GM18909 (cell line): ENCODE data around the gene TBC1D1.
"Not testable (repeated sequence)": the region's sequence is repeated elsewhere in the genome, so short reads cannot be mapped to it uniquely, and the experiment has no call there.

Experiments used
- ATAC-seq: cut with Tn5 transposase; IDR thresholded peaks from one replicate; pipeline ENCODE4 v1.9.1; 2021; ENCODE audit warnings: mild to moderate bottlenecking; ENCODE audit not compliant: unreplicated experiment, poor library complexity

The TBC1D1 gene

GRCh38 chr4:38005637-38006036 is 114.8 kb downstream of the TBC1D1 start:
- ATAC-seq = no peak

- no peak for ATAC-seq
Observed at GRCh38 chr4:38007645-38008044, 116.8 kb downstream of the TBC1D1 start.

- ATAC-seq = no peak
Observed at GRCh38 chr4:38008571-38009021, 117.7 kb downstream of the TBC1D1 start.

DNA sequence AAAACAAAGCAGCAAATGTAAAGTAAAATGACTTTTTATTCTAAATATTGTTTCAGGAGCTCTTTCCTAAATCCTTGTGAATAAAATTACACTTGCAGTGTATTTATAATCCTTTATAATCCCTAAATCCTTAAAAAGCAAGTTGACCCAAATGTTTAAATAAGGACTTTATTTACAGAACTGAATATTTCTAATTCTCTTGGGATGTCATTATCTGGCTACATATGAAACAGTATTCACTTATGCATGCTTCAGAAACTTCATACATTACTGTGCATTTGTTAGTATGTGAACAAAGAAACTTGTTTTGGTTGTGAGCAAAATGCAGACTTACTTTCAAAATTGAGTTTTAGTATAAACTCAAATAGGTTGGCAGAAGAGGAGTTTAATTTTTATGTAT is 118.5 kb downstream of the TBC1D1 start:
- no peak for ATAC-seq

GRCh38 chr4:38009949-38010348 is 119.1 kb downstream of the TBC1D1 start:
- ATAC-seq = no peak

DNA sequence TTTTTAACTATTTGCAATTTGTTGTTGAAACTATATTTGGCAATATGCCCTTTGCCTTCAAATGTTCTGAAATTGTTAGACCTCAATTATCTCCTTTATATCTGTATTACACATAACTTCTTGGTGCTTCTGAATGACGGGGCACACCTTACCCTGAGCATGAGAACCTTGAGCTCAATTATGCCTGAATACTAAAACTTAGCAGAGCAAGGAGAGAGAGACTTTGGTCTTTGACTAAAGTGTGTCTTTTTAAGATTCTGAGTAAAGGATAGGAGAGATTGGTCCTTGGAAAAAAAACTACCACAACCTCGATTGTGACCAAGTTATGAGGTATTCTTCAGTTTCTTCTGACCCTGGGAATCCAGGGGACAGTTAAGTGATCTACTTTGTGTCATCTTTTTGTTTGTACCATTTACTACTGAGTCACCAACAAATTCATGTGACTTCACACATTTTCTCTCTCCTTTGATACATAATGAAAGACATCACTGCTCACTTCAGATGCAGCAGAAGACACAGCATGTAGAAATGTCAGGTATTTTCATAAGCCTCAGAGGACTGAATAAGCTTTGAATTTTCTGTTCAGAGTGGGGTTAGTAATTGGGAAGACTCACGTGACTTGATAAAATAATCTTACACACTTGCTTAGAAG is 120.8 kb downstream of the TBC1D1 start:
- ATAC-seq = no peak

- ATAC-seq = no peak
Observed at GRCh38 chr4:38013461-38014366, 122.8 kb downstream of the TBC1D1 start.

- no peak for ATAC-seq
Observed at GRCh38 chr4:38014421-38014852, 123.6 kb downstream of the TBC1D1 start.

- ATAC-seq = no peak
Observed at GRCh38 chr4:38015886-38016515, 125.1 kb downstream of the TBC1D1 start.

DNA sequence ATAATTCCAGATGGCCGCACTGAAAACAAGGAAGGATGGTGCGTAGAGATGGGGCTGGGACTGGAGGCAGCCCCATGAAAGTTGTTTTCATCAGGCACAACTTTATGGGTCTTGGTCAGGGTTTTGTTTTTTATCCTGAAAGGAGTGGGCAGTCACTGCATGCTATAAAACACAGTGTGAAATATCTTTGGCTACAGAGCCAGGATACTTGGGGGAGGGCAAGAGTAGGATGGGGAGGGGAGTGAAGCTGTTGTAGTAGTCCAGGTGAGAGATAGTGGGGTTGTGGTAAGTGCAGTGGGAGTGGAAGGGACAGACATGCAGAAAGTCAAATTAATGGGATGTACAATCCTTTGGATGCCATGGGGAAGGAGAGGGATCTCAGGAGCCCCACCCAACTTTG is 125.8 kb downstream of the TBC1D1 start:
- no peak for ATAC-seq

DNA sequence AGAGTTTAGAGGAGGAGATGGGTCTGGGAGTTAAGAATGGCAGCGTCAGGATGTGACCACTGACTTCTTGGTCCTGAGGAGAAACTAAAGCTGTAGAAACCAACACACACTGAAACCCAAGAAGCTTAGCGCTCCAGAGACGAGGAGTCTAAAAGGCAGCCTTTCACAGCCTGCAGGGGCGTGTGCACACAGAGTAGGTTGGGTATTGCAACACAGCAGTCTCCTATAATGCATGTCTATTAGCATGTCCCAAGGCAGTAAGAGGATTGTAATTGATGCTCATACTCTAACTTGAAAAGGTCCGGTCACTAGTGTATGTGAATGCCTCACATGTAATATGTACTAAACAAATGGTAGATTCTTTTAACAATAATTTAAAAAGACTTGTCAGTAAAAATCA is 126.7 kb downstream of the TBC1D1 start:
- ATAC-seq = no peak

- ATAC-seq = no peak
Observed at GRCh38 chr4:38020386-38020785, 129.5 kb downstream of the TBC1D1 start.

DNA sequence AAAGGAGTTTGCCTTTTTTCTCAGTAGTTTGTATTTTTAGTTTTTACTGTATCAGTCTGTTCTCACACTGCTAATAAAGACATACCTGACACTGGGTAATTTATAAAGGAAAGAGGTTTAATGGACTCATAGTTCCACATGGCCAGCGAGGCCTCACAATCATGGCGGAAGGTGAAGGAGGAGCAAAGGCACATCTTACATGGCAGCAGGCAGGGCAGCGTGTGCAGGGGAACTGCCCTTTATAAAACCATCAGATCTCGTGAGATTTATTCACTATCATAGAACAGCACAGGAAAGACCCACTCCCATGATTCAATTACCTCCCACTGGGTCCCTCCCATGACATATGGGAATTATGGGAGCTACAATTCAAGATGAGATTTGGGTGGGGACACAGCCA is 130.1 kb downstream of the TBC1D1 start:
- ATAC-seq = not testable (repeated sequence)

GRCh38 chr4:38021751-38022150 is 130.9 kb downstream of the TBC1D1 start:
- no peak for ATAC-seq

GRCh38 chr4:38023347-38024205 is 132.7 kb downstream of the TBC1D1 start:
- ATAC-seq = no peak

DNA sequence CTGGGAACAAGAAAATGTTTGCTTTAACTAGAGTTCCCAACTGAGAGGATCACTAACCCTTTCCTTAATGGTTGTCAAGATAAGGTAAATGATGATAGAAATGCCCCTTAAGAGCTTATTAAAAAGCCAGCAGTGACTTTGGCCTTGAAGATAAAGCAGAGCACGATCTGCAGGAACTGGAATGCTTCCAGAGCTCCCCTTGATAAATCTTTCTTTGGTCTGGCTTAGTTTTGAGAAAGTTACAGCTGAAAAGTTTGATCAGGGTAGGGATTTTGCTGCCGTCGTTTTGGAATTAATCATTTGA is 133.3 kb downstream of the TBC1D1 start:
- no peak for ATAC-seq

DNA sequence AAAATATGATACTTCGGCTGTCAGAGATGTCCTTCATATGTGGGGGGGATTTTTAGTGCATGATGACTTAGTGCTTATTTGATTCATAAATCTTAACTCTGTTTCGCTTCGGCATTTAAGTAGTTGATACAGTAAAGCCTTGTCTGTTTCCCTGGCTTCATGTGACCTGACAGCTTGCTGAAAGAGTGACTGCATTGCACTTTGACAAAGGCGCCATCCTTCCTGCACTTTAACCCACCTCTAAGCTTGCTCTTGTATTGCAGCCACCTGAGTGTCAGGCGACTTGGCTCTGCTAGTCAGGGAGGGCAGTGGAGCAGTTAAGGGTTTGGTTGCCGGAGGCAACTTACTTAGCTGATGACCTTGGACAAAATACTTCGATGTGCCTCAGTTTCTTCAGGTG is 134.8 kb downstream of the TBC1D1 start:
- ATAC-seq = no peak

DNA sequence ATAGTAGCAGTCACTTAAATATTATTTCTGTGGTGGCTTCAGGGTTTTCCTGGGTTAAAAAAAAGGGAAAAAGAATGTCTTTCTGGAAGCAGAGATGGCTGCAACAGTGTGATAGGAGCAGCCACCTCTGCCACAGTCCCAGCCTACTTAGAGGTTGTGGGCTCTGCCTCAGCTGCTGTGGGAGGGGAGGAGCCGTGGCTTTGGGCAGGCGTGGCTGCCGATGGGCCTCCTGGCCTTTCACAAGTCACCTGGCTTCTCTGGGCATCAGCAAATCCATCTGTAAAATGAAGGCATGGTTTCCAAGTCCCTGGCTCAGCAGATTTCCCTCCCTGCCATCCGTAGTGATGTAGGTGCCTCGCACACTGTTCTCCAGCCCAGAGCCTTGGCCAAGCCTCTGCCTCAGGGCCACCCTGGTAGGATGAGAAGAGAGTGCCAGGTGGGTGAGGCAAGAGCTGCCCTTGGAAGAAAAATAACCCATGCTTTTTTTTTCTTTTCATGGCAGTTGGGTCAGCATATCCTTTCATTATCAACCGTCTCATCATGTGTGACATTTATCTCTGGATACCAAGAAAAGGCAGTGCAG is 135.4 kb downstream of the TBC1D1 start:
- ATAC-seq = no peak

- ATAC-seq = no peak
Observed at GRCh38 chr4:38030023-38030422, 139.1 kb downstream of the TBC1D1 start.
